TTC549 (cell line): ENCODE measurements around the gene RPS6KB2.
A peak's percentile ranks its signal among the peaks of the same experiment; 100 is the strongest.
"Not testable (repeated sequence)": the region's sequence is repeated elsewhere in the genome, so short reads cannot be mapped to it uniquely, and the experiment has no call there.

Source experiments
- FAIRE-seq: peaks from 2 replicates; lab custom pipeline; 2012; peaks lifted over from hg19 to GRCh38; lab: Jason Lieb, UNC

RPS6KB2 gene

DNA sequence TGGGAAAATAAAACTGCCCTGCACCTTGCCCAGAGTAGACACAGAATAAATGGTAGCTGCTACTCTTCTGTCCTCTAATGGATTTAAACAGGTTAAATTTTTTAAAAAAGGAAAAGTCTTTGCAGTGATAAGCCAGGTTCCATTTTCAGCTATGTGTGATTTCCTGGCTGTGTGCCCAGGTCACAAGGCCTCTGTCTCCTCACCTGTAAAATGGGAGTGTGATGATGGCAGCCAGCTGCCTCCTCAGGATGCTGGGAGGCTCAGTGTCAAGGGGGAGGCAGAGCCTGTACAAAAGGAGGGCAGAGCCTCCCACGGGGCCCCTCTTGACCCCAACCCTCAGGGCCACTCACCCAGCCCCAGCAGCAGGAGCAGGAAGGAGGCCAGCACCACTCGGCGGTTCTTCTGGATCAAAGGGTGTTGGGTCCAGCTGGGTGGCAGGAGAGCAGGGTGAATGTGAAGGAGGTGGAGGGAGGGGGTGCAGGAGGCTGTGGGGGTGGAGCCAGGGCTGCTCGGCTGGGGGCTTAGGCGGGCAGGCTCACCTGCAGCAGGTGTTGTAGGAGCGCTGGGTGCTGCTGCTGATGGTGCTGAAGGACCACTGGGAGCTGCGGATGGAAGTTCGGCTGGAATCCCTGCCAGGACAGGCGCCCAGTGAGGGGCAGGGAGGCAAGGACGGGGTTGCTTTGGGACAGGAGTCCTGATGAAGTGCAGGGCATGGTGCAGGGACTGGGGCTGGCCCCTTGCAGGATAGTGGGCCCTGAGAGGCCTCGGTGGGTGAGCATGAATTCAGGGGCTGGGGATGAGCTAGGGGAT lies 38.9 kb downstream of the RPS6KB2 start:
- FAIRE-seq, result no peak

DNA sequence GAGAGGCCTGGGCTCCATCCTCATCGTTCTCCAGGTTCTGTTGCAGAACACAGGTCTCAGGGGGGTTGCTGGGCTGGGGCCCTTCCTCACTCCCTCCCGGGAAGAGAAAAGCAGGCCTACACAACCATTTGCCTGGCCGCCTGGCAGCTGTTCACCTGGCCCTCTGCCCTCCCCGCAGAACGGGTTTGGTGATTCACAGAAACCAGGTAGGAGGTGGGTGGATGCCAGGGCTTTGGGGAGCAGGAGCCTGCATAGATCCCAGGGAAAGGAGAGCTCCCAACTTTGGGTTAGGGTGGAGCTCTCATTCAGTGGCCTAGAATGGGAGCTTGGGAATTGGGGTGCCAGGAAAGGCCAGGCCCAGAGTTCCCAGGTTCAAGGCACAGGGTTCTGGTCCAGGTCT lies 39.8 kb downstream of the RPS6KB2 start:
- FAIRE-seq, result no peak

DNA sequence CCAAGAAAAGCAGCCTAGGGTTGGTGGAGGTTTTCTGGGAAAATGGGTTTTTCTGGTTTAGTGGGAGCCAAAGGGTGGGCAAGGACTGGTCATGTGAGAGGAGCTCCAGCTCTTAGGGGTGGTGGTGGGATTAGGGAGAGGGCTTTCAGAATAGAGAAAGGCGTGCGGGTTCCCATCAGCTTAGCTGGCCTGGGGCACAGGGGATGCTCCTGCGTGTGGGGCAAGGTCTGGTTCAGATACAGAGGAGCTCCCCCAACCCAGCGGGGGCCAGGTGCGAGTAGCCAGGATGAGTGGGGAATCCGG lies 40.1 kb downstream of the RPS6KB2 start:
- FAIRE-seq, result no peak

DNA sequence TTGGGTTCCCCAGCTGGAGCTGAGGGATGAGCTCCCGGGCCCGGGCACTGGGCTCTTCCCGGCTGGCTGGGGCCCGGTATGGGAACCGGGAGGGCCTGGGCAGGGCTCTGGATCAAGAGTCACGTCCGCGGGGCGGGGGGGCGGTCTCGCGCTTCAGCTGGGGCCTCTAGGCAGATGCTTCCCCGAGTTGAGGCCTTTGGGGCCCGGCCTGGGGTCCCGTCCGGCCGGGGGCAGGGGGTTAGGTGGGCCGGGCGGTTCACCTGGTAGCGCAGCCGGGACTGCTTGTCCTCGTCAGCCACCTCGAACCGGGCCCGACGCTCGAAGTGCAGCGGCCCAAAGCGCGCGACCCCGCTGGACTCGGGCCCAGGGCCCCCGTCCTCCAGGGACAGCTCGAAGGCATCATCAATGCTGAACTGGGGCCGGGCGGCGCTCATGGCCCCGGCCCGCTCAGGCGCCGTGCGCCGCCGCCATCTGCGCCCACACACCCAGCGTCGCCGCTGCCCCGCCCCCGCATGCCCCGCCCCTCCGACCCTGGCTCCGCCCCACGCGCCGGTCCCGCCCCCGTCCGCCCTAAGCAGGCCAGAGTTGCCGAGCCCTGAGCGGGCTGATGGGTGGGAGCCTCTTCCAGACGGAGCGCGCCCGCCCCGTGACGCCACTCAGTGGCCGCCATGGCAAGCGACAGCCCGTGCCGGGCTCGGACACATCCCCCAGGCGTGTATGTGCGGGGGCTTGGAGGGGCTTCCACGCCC lies 40.6 kb downstream of the RPS6KB2 start, which contains the start of gene TMEM134:
Gene TMEM134, minus strand, starts transcription at position 493 of the 749 bp plus-strand sequence. Its CDS starts 59 bp downstream, at position 434.
- FAIRE-seq, result no peak

DNA sequence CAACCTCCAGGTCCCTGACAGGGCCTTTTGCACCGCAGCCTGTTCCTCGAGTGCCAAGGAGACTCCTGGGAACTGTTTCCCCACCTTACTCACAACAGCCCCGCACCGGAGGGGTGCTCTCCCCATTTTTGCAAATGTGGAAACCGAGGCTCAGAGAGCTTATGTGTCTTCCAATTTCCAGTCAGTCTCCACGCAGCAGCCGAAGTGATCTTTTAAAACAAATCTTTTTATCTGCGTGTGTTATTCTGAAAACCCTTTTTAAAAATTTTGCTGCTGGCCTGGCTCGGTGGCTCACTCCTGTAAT lies 41.2 kb downstream of the RPS6KB2 start:
- FAIRE-seq, result no peak

DNA sequence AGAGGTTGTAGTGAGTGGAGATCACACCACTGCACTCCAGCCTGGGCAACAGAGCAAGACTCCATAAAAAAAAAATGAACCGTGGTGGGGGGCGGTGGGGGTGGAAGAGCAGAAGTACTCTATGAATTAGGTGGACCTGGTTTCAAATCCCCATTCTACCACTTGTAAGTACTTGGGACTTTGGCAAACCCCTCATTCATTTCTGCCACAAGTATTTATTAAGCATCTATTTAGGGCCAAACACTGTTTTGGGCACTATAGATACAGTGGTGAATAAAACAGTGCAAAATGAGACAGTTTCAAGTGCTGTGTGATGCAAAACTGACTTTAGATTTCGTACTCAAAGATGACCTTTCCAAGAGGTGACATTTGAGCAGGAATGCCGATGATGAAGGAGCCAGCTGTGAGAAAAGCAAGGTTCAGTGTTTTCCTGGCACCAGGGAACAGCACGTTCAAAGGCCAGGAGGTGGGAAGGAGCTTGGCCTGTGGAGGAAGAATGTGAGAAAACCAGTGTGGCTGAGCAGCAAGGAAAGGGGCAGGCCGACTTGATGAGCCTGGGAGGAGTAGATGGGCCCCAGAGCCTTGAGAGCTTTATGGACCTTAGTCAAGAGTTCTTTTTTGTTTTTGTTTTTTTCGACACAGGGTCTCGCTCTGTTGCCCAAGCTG lies 42.2 kb downstream of the RPS6KB2 start:
- FAIRE-seq, result no peak

DNA sequence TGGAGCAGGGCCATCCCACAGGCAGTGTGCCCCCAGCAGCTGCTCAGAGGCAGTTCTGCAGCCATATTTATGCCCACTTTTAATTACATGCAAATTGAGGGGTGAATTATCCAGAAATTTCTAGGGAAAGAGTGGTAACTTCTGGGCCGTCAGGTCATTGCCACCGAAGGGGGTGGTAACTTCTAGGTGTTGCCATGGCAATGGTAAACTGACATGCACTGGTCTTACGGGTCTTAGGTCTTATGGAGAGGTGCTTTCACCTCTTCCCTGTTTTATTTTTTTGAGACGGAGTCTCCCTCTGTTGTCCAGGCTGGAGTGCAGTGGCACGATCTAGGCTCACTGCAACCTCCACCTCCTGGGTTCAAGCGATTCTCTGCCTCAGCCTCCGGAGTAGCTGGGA lies 44.6 kb downstream of the RPS6KB2 start:
- FAIRE-seq, result no peak

DNA sequence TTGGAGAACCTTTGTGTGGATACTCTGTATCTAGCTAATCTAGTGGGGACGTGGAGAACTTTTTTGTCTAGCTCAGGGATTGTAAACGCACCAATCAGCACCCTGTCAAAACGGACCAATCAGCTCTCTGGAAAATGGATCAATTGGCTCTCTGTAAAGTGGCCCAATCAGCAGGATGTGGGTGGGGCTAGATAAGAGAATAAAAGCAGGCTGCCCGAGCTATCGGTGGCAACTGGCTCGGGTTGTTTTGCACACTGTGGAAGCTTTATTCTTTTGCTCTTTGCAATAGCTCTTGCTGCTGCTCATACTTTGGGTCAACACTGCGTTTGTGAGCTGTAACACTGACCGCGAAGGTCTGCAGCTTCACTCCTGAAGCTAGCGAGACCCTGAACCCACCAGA lies 48.4 kb downstream of the RPS6KB2 start:
- FAIRE-seq, result not testable (repeated sequence)

DNA sequence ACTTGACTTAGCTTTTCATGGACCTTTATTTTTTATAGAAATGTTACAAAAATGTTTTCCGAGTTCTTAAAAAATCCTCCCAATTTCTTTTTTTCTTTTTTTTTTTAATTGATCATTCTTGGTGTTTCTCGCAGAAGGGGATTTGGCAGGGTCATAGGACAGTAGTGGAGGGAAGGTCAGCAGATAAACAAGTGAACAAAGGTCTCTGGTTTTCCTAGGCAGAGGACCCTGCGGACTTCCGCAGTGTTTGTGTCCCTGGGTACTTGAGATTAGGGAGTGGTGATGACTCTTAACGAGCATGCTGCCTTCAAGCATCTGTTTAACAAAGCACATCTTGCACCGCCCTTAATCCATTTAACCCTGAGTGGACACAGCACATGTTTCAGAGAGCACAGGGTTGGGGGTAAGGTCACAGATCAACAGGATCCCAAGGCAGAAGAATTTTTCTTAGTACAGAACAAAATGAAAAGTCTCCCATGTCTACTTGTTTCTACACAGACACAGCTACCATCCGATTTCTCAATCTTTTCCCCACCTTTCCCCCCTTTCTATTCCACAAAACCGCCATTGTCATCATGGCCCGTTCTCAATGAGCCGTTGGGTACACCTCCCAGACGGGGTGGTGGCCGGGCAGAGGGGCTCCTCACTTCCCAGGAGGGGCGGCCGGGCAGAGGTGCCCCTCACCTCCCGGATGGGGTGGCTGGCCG lies 49.2 kb downstream of the RPS6KB2 start:
- not testable (repeated sequence) for FAIRE-seq

DNA sequence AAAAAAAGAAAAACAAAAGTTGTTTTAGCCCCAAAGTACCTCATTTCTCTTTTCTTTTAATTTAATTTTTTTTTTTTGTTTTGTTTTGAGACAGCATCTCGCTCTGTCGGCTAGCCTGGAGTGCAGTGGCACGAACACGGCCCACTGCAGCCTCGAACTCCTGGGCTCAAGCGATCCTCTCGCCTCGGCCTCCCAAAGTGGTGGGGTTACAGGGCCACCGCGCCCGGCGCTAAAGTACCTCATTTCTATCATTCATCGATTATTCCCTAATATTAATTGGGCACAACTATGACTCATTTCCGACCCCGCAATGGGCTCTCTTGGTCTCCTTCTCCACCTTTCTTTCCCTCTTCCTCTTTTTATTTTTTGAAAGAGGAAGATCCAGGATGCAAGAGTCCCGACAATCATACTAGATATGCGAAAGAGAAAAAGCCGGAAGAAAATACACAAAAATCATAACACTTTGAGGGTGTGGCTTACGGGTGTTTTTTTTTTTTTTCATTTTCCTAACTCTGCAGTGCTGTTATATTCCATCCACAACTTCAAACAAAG lies 54.1 kb downstream of the RPS6KB2 start:
- no peak for FAIRE-seq

DNA sequence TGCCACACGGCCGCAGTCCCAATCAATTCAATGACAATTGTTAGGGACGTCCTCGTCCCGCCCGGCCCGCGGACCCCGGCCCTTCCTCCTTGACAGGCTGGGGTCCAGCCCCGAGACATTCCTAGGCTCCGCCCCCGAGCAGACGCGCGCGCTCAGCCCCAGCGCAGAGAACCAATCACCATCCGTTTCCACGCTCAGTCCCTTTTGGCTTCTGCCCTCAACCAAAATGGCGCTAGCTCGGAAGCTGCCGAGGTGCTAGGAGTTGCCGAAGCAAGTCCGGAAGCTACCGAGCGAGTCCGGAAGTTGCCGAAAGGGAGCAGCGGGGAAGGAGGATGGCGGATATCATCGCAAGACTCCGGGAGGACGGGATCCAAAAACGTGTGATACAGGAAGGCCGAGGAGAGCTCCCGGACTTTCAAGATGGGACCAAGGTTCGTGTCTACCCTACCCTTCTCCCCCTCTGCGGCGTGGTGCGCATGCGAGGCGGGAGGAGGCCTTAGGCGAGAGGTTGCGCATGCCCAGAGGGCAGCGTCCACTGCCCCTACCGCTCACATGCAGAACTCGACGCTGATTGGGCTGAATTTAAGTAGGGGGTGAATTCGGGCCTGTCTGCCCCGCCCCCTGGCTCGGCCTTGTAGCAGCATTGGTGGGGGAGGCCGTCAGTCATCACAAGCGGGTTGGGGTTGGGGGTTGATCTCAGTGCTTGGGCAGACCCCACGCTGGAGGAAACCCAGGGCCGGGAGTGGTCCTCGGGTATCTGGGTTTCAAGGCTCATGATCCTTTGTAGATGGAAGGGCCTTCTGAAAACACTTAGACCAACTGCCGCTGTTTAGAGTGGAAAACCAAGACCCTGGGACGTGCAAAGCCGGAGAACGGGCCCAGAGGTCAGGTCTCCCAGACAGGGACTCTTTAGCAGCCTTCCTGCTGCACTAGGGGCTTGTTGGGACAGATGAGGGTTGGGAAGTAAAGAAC lies 54.8 kb downstream of the RPS6KB2 start, which contains the start of gene AIP:
Gene AIP, plus strand, starts transcription at position 200 of the 972 bp plus-strand sequence. Its CDS starts 133 bp downstream, at position 333.
- FAIRE-seq, result peak; percentile 25

DNA sequence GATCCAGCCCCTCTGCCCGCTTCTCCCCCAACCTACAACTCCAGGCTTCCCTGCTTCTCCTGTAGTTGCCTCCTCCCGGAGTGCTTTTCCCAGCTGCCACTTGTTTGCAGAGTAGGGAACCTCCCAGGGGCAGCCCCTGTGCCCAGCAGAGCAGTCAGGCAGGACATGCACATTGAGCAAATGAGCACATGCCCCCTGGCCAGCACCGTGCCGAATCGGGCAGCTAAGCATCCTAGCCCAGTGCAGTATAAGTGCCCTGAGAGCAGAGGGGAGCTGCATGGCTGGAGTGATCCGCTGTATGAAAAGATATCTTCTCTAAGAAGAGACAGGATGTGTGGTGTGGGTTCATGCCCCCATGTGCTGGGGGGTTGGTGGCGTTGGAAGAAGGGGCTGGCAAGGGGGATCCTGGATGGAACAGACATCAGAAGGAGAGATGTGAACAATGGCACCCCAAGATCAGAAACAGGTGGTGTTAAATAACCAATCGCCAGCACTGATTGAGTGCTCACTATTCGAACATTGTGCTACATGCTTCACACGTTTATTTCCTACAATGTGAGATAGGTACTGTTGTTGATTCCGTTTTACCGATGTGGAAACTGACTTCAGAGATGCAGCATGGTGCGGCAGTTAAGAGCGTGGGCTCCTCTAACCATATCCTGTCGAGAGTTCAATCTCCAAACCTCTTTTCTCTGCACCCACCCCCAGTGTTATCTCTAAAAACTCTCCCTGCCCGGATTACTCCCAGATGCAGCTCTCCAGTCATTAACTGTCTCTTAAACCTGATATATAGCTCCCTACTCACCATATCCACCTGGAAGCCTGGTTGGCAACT lies 55.8 kb downstream of the RPS6KB2 start:
- no peak for FAIRE-seq

DNA sequence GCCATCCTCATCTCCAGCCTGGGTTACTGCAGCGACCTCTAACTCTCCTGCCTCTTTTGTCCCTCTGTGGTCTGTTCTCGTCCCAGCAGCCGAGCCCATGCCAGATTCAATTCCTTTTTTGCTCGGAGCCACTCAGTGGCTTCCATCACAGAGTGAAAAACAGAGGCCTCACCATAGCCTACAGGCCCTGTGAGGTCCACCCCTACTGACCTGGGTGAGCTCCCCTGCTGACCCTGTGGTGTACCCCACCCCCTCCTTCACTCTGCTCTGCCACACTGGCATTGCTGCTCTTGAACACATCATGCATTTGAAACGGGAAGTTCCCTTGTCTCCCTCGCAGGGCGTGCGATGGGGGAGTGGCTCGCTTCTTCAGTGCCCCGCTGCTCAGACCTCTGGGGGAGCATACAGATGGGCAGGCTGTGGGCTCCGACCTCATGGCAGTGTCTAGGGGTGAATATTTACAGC lies 56.6 kb downstream of the RPS6KB2 start:
- no peak for FAIRE-seq
